Measurements from ENCODE around the gene KIAA0232. TPM values are rescaled to one million over a fixed set of nuclear protein-coding genes. Genes with fewer than 3 reads are reported as not detected.
A peak's percentile ranks its signal among the peaks of the same experiment; 100 is the strongest.

The KIAA0232 gene
- total and polyA plus RNA-seq, 9 of the 15 experiments (the other 6 are each of a cell fraction or from before 2014, with no cell fraction given) = 3.5 to 17.4 (median 13.0) TPM

- no peak for TF ChIP-seq MYBL2 (IDR thresholded peaks at IDR 0.05; ENCODE audit: low read depth)
- no peak for TF ChIP-seq MYBL2 (CRISPR knock-in tag; IDR thresholded peaks at IDR 0.05; ENCODE audit: borderline replicate concordance)
- TF ChIP-seq ZNF444 (CRISPR knock-in tag; IDR thresholded peaks at IDR 0.05) = no peak
- TF ChIP-seq MXI1 (IDR thresholded peaks at IDR 0.05; ENCODE audit: low read depth, low read length) = no peak
- TF ChIP-seq RBFOX2 (IDR thresholded peaks at IDR 0.05; ENCODE audit: low read depth, low read length) = no peak
- peak in 1 of 2 experiments; percentile 30 for TF ChIP-seq AFF1 (IDR thresholded peaks at IDR 0.05; ENCODE audit: low read depth in 1 of 2, partially characterized antibody in 2 of 2)
- no peak for TF ChIP-seq ZNF507 (tag; conservative IDR thresholded peaks at IDR 0.05)
- no peak for TF ChIP-seq BRF2 (IDR thresholded peaks at IDR 0.05; ENCODE audit: borderline replicate concordance, insufficient read depth, insufficient read length)
- TF ChIP-seq ZBTB7A (IDR thresholded peaks at IDR 0.05; ENCODE audit: borderline replicate concordance, control insufficient read depth, low read depth, low read length) = no peak
- no peak for TF ChIP-seq TAF7 (tag; IDR thresholded peaks at IDR 0.05)
- no peak for TF ChIP-seq ZKSCAN8 (CRISPR knock-in tag; IDR thresholded peaks at IDR 0.05)
- TF ChIP-seq FOXO4 (CRISPR knock-in tag; IDR thresholded peaks at IDR 0.05) = no peak
- no peak for TF ChIP-seq TCF7L2 (IDR thresholded peaks at IDR 0.05; ENCODE audit: low read depth, low read length)
- TF ChIP-seq ZBTB34 (CRISPR knock-in tag; IDR thresholded peaks at IDR 0.05) = no peak
- no peak for TF ChIP-seq NFYB (IDR thresholded peaks at IDR 0.05; ENCODE audit: extremely low read depth, insufficient read length)
- no peak for TF ChIP-seq NR2F6 (CRISPR knock-in tag; IDR thresholded peaks at IDR 0.05)
- TF ChIP-seq TARDBP (IDR thresholded peaks at IDR 0.05) = no peak
- TF ChIP-seq CC2D1A (IDR thresholded peaks at IDR 0.05) = 0 out of 2 replicates have a peak, but pooled peaks have one; percentile 62
- no peak for TF ChIP-seq RB1 (IDR thresholded peaks at IDR 0.05; ENCODE audit: low read depth)
These were observed 19.1 kb upstream of the KIAA0232 start (continued) for GRCh38 chr4:6763330-6763851.

All from K562 (cell line).